ENCODE data around the gene ZGPAT.

The ZGPAT gene

GRCh38 chr20:63693083-63693732 is 14.6 kb upstream of the ZGPAT start:
- no peak overlapping the region for H3K27ac ChIP-seq
- H3K9me3 ChIP-seq: no peaks in the 10 kb centered on the region
- H3K27me3 ChIP-seq: peaks cover 21% of the 10 kb centered on the region
- peaks cover 0 to 4% of the 10 kb centered on the region in 2 experiments for H3K4me1 ChIP-seq (ENCODE audit: control insufficient read depth in 1 of 2, insufficient read depth in 1 of 2, low read depth in 1 of 2, low read length in 1 of 2)
- TF ChIP-seq, protein P1, sequence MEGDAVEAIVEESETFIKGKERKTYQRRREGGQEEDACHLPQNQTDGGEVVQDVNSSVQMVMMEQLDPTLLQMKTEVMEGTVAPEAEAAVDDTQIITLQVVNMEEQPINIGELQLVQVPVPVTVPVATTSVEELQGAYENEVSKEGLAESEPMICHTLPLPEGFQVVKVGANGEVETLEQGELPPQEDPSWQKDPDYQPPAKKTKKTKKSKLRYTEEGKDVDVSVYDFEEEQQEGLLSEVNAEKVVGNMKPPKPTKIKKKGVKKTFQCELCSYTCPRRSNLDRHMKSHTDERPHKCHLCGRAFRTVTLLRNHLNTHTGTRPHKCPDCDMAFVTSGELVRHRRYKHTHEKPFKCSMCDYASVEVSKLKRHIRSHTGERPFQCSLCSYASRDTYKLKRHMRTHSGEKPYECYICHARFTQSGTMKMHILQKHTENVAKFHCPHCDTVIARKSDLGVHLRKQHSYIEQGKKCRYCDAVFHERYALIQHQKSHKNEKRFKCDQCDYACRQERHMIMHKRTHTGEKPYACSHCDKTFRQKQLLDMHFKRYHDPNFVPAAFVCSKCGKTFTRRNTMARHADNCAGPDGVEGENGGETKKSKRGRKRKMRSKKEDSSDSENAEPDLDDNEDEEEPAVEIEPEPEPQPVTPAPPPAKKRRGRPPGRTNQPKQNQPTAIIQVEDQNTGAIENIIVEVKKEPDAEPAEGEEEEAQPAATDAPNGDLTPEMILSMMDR (IDR thresholded peaks at IDR 0.05): no peak
- H3K4me3 ChIP-seq (ENCODE audit: low read depth in 1 of 2, low read length in 1 of 2): no peak overlapping the region
- H3K36me3 ChIP-seq: peaks cover 28% of the 10 kb centered on the region

- Histone ChIP-seq H3K4me1 (ENCODE audit: control insufficient read depth in 1 of 2, insufficient read depth in 1 of 2, low read depth in 1 of 2, low read length in 1 of 2) (peaks cover 0 to 4% of the 10 kb centered on the region in 2 experiments), H3K4me3 (ENCODE audit: low read depth in 1 of 2, low read length in 1 of 2) (no peak overlapping the region), H3K27me3 (peaks cover 21% of the 10 kb centered on the region), H3K36me3 (peaks cover 35% of the 10 kb centered on the region), H3K27ac (no peak overlapping the region), H3K9me3 (no peaks in the 10 kb centered on the region)
- TF ChIP-seq, protein P1 (IDR thresholded peaks at IDR 0.05): no peak
Measured at GRCh38 chr20:63693733-63694583, 13.9 kb upstream of the ZGPAT start.

- no peak overlapping the region for H3K27ac ChIP-seq
- no peaks in the 10 kb centered on the region for H3K9me3 ChIP-seq
- no peak overlapping the region for H3K4me3 ChIP-seq (ENCODE audit: low read depth in 1 of 2, low read length in 1 of 2)
- TF ChIP-seq, protein P1 (IDR thresholded peaks at IDR 0.05): no peak
- H3K4me1 ChIP-seq (ENCODE audit: control insufficient read depth in 1 of 2, insufficient read depth in 1 of 2, low read depth in 1 of 2, low read length in 1 of 2): peaks cover 0 to 4% of the 10 kb centered on the region in 2 experiments
- H3K27me3 ChIP-seq: peaks cover 21% of the 10 kb centered on the region
- peaks cover 43% of the 10 kb centered on the region for H3K36me3 ChIP-seq
Measured at GRCh38 chr20:63694584-63695423, 13.0 kb upstream of the ZGPAT start.

DNA sequence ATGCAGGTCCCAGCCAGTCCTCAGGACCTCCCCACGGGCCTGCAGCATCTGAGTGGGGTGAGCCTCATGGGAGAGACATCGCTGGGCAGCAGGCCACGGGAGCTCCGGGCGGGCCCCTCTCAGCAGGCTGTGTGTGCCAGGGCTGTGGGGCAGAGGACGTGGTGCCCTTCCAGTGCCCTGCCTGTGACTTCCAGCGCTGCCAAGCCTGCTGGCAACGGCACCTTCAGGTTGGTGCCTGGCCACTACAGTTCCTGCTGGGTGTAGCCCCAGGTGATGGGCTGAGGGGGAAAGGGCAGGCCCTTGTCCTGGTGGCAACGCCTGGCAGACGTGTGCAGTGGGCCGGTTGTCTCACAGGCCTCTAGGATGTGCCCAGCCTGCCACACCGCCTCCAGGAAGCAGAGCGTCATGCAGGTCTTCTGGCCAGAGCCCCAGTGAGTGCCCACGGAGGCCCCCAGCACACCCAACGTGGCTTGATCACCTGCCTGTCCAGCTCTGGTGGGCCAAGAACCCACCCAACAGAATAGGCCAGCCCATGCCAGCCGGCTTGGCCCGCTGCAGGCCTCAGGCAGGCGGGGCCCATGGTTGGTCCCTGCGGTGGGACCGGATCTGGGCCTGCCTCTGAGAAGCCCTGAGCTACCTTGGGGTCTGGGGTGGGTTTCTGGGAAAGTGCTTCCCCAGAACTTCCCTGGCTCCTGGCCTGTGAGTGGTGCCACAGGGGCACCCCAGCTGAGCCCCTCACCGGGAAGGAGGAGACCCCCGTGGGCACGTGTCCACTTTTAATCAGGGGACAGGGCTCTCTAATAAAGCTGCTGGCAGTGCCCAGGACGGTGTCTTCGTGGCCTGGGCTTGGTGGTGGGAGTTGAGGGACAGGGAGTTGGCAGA is 12.2 kb upstream of the ZGPAT start:
- Histone ChIP-seq H3K4me1 (ENCODE audit: control insufficient read depth in 1 of 2, insufficient read depth in 1 of 2, low read depth in 1 of 2, low read length in 1 of 2) (peaks cover 0 to 4% of the 10 kb centered on the region in 2 experiments), H3K4me3 (ENCODE audit: low read depth in 1 of 2, low read length in 1 of 2) (no peak overlapping the region), H3K27me3 (peaks cover 21% of the 10 kb centered on the region), H3K9me3 (no peaks in the 10 kb centered on the region), H3K36me3 (peaks cover 52% of the 10 kb centered on the region), H3K27ac (no peak overlapping the region)
- TF ChIP-seq, protein P1 (IDR thresholded peaks at IDR 0.05): no peak

DNA sequence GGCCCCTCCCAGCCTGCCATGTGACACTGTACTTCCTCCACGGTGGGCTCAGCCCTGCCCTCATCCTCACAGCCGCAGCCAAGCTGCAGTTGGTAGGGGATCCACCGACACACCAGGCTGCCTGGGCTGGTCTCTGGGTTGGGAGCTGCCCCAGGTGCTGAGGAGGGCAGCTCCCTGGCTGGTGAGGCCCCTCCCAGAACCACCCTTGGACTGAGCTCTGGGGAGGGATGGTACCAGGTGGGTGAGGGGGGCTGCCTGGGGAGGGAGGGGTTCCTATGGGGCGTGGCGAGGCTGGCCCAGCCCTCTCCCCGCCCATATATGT is 11.6 kb upstream of the ZGPAT start:
- Histone ChIP-seq H3K27ac (no peak overlapping the region), H3K4me3 (ENCODE audit: low read depth in 1 of 2, low read length in 1 of 2) (no peak overlapping the region), H3K4me1 (ENCODE audit: control insufficient read depth in 1 of 2, insufficient read depth in 1 of 2, low read depth in 1 of 2, low read length in 1 of 2) (peaks cover 0 to 4% of the 10 kb centered on the region in 2 experiments), H3K36me3 (peaks cover 58% of the 10 kb centered on the region), H3K27me3 (peaks cover 21% of the 10 kb centered on the region), H3K9me3 (no peaks in the 10 kb centered on the region)
- TF ChIP-seq, protein P1 (IDR thresholded peaks at IDR 0.05): no peak
